Measurements from ENCODE around the gene TXNDC11.

DNA sequence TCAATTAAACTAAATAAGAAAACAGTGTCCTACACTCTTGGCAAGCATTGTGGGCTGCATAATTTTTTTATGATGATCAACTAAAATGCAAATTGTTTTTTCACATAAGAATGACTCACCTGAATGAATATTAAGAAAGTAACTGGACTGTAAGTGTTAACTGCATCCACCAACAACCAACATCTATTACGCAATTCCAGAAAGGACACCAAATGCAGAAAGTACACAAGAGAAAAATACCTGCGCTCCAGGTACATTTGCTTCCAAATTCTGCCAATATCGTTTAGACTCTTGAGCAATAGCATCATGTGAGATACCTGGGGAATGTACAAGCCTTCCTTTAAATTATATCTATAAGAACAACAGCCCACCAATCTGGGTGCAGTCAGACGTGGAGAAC is 19.8 kb upstream of the TXNDC11 start:
- TF ChIP-seq, protein P1, sequence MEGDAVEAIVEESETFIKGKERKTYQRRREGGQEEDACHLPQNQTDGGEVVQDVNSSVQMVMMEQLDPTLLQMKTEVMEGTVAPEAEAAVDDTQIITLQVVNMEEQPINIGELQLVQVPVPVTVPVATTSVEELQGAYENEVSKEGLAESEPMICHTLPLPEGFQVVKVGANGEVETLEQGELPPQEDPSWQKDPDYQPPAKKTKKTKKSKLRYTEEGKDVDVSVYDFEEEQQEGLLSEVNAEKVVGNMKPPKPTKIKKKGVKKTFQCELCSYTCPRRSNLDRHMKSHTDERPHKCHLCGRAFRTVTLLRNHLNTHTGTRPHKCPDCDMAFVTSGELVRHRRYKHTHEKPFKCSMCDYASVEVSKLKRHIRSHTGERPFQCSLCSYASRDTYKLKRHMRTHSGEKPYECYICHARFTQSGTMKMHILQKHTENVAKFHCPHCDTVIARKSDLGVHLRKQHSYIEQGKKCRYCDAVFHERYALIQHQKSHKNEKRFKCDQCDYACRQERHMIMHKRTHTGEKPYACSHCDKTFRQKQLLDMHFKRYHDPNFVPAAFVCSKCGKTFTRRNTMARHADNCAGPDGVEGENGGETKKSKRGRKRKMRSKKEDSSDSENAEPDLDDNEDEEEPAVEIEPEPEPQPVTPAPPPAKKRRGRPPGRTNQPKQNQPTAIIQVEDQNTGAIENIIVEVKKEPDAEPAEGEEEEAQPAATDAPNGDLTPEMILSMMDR (IDR thresholded peaks at IDR 0.05; ENCODE audit: insufficient read depth, low read depth, low read length), result no peak
- TF ChIP-seq EZH2 (IDR thresholded peaks at IDR 0.05; ENCODE audit: insufficient read depth, low read length), result no peak
